GM18951 (cell line): Measurements from ENCODE around the gene MYMK.

Source experiments
- POLR2A ChIP-seq: IDR thresholded peaks from 4 replicates; pipeline ENCODE4 v1.6.1; 2011; ENCODE audit warnings: mild to moderate bottlenecking; ENCODE audit not compliant: insufficient read length, insufficient read depth; ENCODE audit errors: extremely low read depth
- in situ Hi-C: fragments of 300-500 bp; cut with MboI; formaldehyde crosslinking; loops from one replicate; pipeline ENCODE4 v1.12.0; 2022; ENCODE audit warnings: low sequenced_read_pairs, mixed read lengths, inconsistent platforms; ENCODE audit not compliant: unreplicated experiment

Gene MYMK

DNA sequence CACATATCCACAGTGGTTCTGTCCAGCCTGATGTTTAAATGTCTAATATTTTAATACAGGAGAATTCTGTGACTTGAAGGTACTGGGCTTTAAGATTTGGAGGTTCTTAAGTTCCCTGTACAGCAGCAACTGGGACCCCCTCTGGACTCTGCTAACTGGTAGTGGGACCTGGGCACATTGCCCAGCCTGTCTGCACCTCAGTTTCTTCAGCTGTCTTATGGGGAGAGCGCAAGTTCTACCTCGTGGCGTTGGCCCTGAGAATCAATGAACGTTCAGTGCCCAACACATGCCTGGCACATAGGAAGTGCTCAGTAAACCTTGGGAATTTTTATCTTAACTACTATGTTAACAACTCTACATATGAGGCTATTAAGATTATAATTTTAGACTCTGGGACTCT is 47.3 kb downstream of the MYMK start:
- in situ Hi-C loops = no loop called here
- no peak for TF ChIP-seq POLR2A

DNA sequence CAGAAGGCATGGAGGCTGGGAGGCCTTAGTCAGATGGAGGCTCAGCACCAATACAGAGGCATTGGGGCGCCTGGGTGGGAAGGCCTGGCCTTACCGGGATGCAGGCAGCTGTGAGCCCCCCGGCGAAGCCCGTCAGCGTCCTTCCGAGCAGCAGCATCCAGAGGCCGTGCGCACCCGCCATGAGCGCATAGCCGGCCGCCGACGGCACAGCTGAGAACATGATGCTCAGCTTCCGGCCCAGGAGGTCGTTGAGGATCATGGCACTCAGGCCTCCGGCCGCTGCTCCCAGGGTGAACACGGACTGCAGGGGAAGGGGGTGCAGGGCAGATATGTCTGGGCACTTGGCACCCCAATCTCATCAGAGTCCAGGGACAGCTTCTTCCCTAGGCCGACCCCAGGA is 47.8 kb downstream of the MYMK start:
- TF ChIP-seq POLR2A = no peak
- in situ Hi-C loops = no loop called here

DNA sequence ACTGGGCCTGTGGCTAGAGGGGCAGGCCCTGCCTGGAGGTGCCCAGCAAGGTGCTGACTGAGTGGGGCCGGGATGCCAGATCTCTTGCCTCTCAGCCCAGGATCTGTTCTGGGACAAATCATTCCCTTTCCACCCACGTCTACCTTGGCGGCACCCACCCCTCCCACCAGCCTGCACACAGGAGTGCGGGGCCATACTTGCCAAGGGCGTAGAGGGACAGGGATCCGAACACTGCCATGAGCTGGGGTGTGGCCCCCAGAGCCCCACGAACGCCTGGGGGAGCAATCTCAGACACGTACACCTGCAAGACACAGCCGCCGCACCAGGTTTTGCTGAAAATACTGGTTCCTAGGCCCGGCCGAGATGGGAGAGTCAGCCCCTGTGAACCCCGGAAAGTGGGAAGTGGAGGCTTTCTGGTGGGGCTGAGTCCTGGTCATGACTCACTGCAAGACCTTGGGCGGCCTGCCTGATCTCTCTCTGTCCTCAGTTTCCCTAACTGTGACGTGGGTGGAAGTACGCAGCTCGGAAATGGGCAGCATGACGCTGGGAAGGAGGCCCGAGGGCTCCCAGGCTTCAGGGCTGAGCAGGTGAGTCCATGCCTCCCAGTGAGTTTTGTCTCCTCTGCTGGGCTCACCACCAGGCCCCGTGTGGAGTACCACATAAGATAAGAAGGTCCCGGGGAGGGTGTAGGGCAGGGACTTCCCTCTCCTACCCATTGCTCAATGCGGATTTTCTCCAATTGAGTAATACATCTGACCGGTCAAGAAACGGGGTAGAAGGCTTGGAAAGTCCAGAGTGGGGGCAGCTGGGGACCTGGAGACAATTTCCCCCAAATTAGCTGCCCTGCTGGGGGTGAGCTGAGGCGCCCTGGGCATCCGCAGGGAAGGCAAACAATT is 48.5 kb downstream of the MYMK start:
- TF ChIP-seq POLR2A = no peak
- in situ Hi-C loops = no loop called here

DNA sequence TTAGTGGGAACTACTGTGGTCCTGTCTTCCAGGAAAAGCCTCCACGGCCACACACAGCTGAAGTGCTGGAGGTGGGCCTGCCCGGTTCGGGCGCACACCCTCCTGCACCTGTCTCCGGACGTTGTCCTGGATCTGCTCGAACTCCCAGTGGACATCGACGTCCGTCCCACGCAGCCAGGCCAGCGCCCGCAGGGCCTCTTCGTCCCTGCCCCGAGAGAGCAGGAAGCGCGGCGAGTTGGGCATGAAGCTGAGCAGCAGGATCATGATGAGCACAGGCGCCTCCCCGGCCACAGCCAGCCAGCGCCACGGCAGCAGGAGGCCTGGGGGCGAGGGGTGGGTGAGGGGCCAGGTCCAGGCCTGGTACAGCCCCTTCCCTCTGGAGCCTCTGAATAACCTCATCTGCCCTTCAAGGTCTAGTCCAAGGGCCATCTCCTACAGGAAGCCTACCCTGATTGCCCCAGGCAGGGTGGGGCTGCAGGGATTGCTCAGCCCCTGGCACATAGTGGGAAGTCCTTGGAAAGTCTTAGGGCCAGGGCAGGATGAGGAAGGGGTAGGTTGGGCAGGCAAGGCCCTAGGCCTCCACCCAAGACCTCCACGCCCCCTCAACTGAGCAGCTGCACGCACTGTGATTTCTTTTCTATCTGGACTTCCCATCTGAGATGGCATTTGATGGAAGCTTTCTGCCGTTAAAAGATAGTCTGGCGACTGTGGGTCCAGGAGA is 49.3 kb downstream of the MYMK start:
- in situ Hi-C loops = no loop called here
- TF ChIP-seq POLR2A = no peak

DNA sequence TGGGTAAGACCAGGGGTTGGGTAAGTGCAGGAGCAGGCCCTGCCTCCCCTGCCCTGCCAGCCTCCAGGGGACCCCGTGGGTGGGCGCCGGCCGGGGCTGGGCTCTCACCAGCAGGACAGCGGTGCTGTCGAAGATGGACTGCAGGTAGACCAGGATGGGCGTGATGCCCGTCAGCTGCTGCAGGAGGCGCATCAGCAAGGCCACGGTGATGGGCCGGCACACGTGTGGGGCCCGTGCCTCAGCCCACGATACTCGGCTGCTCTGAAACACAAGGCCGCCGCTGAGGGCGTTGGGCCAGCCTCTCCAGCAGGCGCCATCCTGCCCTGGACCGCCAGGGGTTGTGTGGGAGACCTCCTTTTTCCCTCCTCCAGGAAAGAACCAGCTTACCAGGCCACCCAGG is 49.9 kb downstream of the MYMK start:
- no peak for TF ChIP-seq POLR2A
- in situ Hi-C loops = no loop called here

DNA sequence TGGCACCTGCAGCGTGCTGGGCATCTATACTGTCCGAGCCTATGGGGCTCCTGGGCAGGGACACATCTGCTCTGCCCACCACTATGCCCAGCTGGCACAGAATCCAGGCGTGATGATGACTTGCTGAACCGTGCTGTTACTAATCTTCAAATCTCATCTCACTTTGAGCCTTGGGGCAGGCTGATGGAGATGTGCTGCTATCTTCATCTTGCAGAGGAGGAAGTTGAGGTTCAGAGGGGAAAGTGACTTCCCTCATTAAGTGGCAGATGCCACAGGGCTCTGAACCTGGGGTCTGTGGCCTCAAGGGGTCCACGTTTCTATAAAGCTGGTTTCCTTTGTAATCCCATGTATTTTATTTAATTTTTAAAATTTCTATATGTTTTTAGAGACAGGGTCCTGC is 50.5 kb downstream of the MYMK start:
- TF ChIP-seq POLR2A = no peak
- in situ Hi-C loops = no loop called here

DNA sequence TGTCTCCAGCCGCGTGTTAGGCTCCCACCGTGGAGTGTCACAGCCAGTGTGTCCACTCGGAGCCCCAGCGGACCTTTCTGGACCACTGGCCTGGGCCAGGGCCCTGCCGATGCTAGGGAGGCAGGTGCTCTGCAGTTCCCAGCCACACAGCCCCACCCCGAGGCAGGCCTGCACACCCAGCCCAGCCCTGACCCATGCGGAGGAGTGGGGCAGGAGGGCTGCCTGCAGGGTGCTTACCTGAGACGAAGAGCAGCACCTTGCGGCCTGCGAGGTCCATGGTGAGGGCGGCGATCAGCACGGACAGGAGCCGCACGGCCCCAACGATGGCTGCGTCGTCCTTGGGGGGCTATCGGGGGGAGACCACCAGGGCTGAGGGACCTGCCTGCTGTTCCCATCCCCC is 51.0 kb downstream of the MYMK start:
- in situ Hi-C loops = no loop called here
- TF ChIP-seq POLR2A = no peak

DNA sequence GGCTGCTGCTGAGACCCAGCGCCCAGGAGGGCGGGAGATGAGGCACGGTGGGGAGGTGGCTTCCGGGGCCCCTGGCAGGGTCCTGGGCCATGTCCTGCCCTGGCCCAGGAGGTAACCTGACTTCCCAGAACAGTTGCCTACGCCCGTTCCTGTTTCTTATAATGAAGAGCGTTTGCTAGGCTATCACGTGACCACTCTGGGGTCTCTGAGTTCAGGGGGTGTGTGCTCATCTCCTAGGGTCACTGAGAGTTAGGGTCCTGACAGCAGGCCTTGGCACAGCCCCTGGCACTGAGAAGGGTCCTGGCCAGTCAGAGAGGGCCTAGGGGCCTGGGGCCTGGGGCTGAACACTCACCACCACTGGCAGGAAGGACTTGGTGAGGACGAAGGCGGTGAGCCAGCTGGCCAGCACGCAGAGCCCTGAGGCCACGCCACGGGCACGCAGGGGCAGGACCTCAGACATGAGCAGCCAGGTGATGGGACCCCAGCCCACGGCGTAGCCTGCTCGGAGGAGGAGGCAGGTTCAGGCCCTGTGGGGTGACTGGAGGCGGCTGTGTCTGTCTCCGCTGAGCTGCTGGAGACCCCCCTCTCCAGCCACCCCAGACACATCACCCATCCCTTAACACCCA is 51.9 kb downstream of the MYMK start:
- in situ Hi-C loops = no loop called here
- TF ChIP-seq POLR2A = no peak

DNA sequence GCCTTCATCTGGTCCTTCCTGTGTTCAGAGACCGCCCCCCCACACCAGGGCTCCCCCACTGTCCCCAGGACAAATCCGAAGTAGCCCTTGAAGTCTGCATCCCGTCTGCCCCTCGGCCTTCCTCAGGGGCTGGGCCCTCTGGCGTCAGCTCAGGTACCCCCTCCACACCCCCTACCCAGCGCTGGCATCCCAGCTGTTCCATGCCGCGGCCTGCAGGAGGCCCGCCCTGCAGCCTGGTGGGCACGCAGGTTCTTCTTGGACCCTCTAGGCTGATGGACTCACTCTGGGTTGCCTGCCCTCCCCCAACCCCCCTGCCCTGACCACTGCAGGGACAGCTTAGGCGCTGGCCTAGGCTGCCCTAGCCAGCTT is 52.5 kb downstream of the MYMK start:
- no peak for TF ChIP-seq POLR2A
- in situ Hi-C loops = no loop called here

DNA sequence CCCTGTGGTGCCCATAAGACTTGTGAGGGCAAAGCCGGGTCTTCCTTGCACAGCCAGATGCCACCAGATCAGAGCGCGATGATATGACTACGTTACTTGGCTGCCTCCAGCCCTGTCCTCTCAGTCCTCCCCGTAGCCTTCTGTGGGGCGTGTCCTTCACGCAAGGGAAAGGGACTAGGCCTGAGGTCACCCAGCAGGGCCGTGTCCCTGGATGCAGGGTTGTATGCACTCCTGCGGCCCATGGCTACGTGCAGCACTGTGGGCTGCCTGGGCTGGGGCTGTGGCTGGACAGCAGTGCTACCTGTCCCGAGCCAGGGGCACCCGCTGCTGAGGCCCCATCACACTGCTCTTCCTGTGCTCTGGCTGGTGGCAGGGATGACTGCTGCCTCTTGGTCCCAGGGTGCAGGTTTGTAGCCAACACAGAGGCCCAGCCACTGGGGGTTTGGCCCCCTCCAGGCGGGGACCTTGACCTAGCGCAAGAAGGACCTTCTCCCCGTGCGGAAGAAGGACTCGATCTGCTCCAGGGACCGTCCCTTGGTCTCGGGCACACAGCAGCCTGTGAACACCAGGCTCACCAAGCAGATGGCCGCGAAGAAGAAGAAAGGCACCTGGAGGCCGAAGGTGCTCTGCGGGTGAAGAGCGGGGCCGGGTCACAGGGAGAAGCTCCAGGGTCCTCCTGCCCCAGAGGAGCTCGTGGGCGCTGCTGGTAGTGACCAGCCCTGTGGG is 53.0 kb downstream of the MYMK start:
- in situ Hi-C loops = no loop called here
- TF ChIP-seq POLR2A = no peak

DNA sequence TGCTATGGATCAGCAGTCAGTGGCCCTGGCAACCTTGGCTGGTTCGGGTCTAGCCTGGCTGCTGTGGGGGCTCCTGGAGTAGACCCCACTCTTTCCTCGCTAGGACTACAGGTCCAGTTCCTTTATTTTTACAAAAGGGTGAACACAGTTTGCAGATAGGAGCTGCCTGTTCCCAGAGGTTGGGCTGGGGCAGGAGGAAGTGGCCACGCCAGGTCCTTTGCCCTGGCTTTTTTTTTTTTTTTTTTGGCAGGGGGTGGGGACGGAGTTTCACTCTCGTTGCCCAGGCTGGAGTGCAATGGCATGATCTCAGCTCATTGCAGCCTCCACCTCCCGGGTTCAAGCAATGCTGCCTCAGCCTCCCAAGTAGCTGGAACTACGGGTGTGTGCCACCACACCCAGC is 53.8 kb downstream of the MYMK start:
- in situ Hi-C loops = no loop called here
- no peak for TF ChIP-seq POLR2A

DNA sequence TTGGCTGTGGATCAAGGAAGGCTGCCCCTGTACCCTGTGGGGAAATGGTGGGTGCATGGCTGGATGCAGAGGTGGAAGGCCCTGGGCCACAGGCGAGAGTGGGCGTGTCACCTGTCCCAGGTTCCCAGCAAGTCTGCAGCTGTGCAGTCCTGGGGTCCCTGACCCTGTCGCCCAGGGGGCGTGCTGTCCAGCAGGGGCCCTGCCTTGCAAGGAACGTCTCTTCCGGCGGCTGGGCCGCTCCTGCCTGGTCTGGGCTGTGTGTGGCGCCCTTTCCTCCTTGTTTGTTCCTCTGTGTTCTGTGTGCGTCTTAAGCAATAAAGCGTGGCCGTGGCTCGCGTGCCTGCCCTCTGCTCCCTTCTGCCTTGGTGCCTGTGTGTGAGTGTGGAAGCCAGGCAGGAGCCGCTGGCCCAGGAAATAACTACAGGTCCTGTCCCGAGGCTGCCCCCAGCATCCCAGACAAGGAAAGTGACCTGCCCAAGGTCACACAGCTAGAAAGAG is 54.3 kb downstream of the MYMK start:
- peak; percentile 26 for TF ChIP-seq POLR2A
- in situ Hi-C loops = no loop called here
